Kidney epithelial cell (primary cell): ENCODE data around the gene EPHB1. TPM values are rescaled to one million over a fixed set of nuclear protein-coding genes. Genes with fewer than 3 reads are reported as not detected.
A peak's percentile ranks its signal among the peaks of the same experiment; 100 is the strongest.

Experiments
- DNase-seq: peaks from one replicate; pipeline ENCODE4 v3.0.0-alpha.2; 2010; ENCODE audit warnings: low read depth
- H3K27me3 ChIP-seq: 2 replicates; pipeline ENCODE4 v1.6.0; 2011; ENCODE audit warnings: low read length; ENCODE audit not compliant: control insufficient read depth, insufficient read depth
- H3K36me3 ChIP-seq: 2 replicates; pipeline ENCODE4 v1.5.1; 2011; ENCODE audit warnings: low read length; ENCODE audit not compliant: control insufficient read depth, insufficient read depth
- H3K4me3 ChIP-seq: 2 replicates; pipeline ENCODE4 v1.5.1; 2011; ENCODE audit warnings: low read depth, mild to moderate bottlenecking, control low read depth, low read length
- total RNA-seq: library from RNA; depleted of rRNA; stranded (reverse); fragments of >200 nt; gene quantifications from 2 replicates; pipeline ENCODE4 v1.2.3, GENCODE V29; 2015
- TF ChIP-seq, protein P1 (sequence below): IDR thresholded peaks from 2 replicates; pipeline ENCODE4 v1.5.1; 2011; ENCODE audit warnings: mild to moderate bottlenecking, moderate library complexity, low read length, control low read depth, inconsistent platforms; ENCODE audit not compliant: insufficient read depth, poor library complexity, severe bottlenecking

Gene EPHB1
- 10.8 and 13.3 TPM in 2 replicates for total RNA-seq

DNA sequence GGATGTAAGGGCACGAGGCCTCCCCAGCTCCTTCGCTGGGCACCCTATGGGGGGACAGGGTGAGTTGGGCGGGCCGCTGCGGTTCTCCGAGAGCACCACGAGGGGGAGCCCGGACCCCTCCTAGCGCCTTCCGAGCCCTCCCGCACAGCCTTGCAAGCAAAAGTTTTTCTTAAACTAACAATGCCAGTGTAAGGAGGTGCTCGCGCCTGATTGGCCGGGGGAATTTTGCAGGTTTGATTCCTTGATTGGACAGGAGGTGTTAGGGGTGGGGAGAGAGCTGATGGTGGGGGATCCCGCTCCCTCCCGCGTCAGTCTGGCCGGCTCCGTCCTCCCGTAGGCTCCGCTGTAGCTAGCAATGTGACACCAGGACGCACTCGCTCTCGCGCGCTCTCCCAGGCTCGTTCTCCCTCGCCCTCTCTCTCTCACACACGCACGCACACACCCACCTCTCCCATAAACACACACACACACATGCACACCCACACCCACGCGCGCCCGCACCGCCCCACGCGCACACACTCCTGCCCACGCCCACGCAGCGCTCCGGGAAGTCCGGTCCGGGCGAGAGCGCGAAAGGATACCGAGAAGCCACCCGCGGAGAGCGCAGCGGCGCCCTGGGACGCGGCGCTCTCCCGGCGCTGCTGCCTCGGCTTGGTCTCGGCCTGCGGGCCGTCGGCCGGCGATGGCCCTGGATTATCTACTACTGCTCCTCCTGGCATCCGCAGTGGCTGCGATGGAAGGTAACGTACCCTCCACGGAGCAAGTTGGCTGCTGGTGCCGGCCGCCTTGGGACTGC is at the start of gene EPHB1:
TSS of gene EPHB1 (plus strand) at position 311 of the 796 bp plus-strand sequence.
- TF ChIP-seq, protein P1, sequence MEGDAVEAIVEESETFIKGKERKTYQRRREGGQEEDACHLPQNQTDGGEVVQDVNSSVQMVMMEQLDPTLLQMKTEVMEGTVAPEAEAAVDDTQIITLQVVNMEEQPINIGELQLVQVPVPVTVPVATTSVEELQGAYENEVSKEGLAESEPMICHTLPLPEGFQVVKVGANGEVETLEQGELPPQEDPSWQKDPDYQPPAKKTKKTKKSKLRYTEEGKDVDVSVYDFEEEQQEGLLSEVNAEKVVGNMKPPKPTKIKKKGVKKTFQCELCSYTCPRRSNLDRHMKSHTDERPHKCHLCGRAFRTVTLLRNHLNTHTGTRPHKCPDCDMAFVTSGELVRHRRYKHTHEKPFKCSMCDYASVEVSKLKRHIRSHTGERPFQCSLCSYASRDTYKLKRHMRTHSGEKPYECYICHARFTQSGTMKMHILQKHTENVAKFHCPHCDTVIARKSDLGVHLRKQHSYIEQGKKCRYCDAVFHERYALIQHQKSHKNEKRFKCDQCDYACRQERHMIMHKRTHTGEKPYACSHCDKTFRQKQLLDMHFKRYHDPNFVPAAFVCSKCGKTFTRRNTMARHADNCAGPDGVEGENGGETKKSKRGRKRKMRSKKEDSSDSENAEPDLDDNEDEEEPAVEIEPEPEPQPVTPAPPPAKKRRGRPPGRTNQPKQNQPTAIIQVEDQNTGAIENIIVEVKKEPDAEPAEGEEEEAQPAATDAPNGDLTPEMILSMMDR: peak; percentile 97
- H3K36me3 ChIP-seq: no peaks in the 10 kb centered on the region
- DNase-seq: peak; percentile 91
- peaks cover 11% of the 10 kb centered on the region for H3K27me3 ChIP-seq
- H3K4me3 ChIP-seq: peak within 1 kb of the TSS; percentile 75

DNA sequence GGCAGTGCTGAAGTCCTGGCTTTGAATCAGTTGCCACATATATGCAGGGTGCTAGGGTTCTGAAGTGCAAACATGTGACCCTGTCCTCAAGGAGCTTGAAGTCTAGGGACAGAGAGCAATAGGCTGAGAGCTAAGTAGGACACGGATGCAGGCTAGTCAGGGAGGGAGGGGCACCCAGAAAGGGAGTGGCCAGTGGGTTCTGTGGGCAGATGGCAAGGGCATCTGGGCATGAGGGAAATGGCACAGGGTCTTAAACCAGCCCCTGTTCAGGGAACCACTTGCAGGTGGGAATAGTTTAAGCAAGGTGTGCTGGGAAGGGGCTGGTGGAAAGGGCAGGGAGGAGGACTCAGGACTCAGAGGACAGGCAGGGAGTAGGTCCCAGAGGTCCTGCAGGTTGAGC is 46.4 kb upstream of the EPHB1 start:
- no peak overlapping the region for H3K4me3 ChIP-seq
- TF ChIP-seq, protein P1: no peak
- no peaks in the 10 kb centered on the region for H3K27me3 ChIP-seq
- no peaks in the 10 kb centered on the region for H3K36me3 ChIP-seq
- no peak for DNase-seq

DNA sequence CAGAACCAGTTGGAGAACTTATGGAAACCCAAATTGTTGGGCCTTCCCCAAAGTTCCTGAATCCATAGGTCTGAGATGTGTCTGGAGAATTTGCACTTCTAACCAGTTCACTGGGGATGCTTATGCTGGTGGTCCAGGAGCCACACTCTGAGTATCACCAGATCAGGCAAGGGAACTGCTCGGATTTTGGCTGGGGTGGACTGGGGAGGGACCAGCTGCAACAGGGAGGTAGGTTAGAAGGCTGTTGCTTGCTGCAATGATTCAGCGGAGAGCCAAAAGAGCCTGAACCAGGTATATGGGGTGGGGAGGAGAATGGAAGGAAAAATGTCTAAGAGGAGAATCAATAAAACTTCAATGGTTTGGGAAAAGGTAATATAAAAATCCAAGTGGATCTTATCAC is 45.9 kb upstream of the EPHB1 start:
- TF ChIP-seq, protein P1: no peak
- no peaks in the 10 kb centered on the region for H3K27me3 ChIP-seq
- H3K4me3 ChIP-seq: no peak overlapping the region
- no peaks in the 10 kb centered on the region for H3K36me3 ChIP-seq
- DNase-seq: no peak

DNA sequence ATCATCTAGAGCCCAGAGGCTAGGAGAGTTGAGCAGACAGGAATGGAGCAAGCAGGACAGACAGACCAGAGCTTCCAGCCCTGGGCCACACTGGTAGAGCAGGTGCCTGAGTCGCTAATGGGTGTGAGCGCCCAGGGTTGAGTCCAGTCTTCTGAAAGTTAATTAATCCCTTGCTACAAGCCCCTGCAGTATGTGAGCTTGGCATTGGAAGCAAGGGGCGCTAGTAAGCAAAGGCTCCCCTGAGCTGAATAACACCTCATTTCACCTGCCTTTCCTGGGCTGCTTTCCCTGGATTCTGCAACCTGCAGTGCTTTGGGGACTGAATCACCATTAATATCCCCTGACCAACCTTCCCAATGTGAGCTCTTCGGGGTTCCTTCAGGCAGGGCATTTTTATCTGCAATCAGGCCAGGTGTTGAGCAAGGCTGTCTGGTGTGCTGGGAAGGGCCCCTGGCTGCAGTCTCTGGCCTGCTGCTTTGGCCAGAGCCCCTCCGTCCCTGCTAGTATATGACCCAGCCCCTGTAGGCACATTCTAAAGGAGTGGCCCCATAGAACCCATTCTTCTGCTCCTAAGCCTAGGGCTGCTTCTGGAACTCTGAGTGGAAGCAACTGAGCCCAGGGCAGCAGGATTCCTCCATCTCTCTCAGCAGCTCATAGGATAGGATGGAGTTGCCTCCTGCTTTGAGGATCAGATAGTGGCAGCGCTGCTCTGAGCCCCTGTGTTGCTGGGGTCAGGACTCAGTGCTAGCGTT is 45.1 kb upstream of the EPHB1 start:
- no peak for DNase-seq
- Histone ChIP-seq H3K27me3 (no peaks in the 10 kb centered on the region), H3K36me3 (no peaks in the 10 kb centered on the region), H3K4me3 (no peak overlapping the region)
- TF ChIP-seq, protein P1: no peak

DNA sequence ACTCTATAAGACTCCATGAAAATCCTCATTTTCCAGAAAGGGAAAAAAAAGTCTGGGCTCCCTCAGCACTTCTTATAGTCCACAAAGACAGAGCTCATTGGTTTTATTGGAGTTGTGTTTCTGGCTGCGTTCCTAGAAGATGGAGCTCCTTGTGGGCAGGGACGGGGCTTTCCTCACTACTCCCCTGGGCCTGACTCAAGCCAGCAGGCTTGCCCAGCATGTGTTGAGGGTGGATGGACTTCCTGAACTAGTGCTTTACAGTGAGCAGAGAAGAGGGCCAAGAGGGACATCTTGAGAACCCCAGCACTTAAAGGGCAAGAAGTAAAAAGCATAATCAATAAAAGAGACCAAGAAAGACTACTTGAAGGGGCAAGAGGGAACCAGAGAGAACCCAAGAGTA is 43.2 kb upstream of the EPHB1 start:
- Histone ChIP-seq H3K4me3 (no peak overlapping the region), H3K36me3 (no peaks in the 10 kb centered on the region), H3K27me3 (no peaks in the 10 kb centered on the region)
- TF ChIP-seq, protein P1: no peak
- no peak for DNase-seq
